Glomerular endothelial cell (primary cell): Measurements from ENCODE around the gene PLPP3. TPM values are rescaled to one million over a fixed set of nuclear protein-coding genes. Genes with fewer than 3 reads are reported as not detected.

ENCODE experiments used
- DNase-seq: peaks from one replicate; pipeline ENCODE4 v3.0.0-alpha.2; 2011; ENCODE audit warnings: low read depth, low spot score; ENCODE audit errors: extremely low read depth
- total RNA-seq: library from RNA; depleted of rRNA; stranded (reverse); fragments of >200 nt; gene quantifications from 2 replicates; pipeline ENCODE4 v1.2.3, GENCODE V29; 2015

PLPP3 gene
- total RNA-seq, 1 donor from 2014 or later, result 16.5 TPM

- no peak for DNase-seq
Observed at GRCh38 chr1:56576880-56577405, 2.4 kb downstream of the PLPP3 start.

GRCh38 chr1:56575865-56576264 lies 3.5 kb downstream of the PLPP3 start:
- no peak for DNase-seq

GRCh38 chr1:56574794-56575193 lies 4.6 kb downstream of the PLPP3 start:
- DNase-seq, result no peak

- DNase-seq, result no peak
Observed at GRCh38 chr1:56573311-56573710, 6.1 kb downstream of the PLPP3 start.

- no peak for DNase-seq
Observed at GRCh38 chr1:56572334-56573050, 6.9 kb downstream of the PLPP3 start.

GRCh38 chr1:56571448-56571847 lies 7.9 kb downstream of the PLPP3 start:
- no peak for DNase-seq

- no peak for DNase-seq
Observed at GRCh38 chr1:56570924-56571372, 8.4 kb downstream of the PLPP3 start.

- no peak for DNase-seq
Observed at GRCh38 chr1:56569661-56570060, 9.7 kb downstream of the PLPP3 start.

- DNase-seq, result no peak
Observed at GRCh38 chr1:56566994-56567393, 12.4 kb downstream of the PLPP3 start.

- DNase-seq, result no peak
Observed at GRCh38 chr1:56566061-56566744, 13.2 kb downstream of the PLPP3 start.

GRCh38 chr1:56564615-56565014 lies 14.7 kb downstream of the PLPP3 start:
- no peak for DNase-seq

- DNase-seq, result no peak
Observed at GRCh38 chr1:56563568-56563967, 15.8 kb downstream of the PLPP3 start.

GRCh38 chr1:56562891-56563452 lies 16.4 kb downstream of the PLPP3 start:
- DNase-seq, result no peak

- DNase-seq, result no peak
Observed at GRCh38 chr1:56561227-56562019, 17.9 kb downstream of the PLPP3 start.

- DNase-seq, result no peak
Observed at GRCh38 chr1:56557746-56558145, 21.6 kb downstream of the PLPP3 start.

- DNase-seq, result no peak
Observed at GRCh38 chr1:56555448-56555847, 23.9 kb downstream of the PLPP3 start.

- no peak for DNase-seq
Observed at GRCh38 chr1:56553046-56553445, 26.3 kb downstream of the PLPP3 start.

GRCh38 chr1:56552349-56552748 lies 27.0 kb downstream of the PLPP3 start:
- no peak for DNase-seq

- no peak for DNase-seq
Observed at GRCh38 chr1:56551691-56552090, 27.7 kb downstream of the PLPP3 start.

GRCh38 chr1:56550859-56551188 lies 28.5 kb downstream of the PLPP3 start:
- DNase-seq, result no peak
